HG03558 (cell line): ENCODE results near the gene GPC5.
"Not testable (repeated sequence)": the region's sequence is repeated elsewhere in the genome, so short reads cannot be mapped to it uniquely, and the experiment has no call there.

Experiments
- ATAC-seq: cut with Tn5 transposase; IDR thresholded peaks from one replicate; pipeline ENCODE4 v1.9.1; 2021; ENCODE audit warnings: moderate number of reproducible peaks; ENCODE audit not compliant: unreplicated experiment; ENCODE audit errors: extremely low read depth

The GPC5 gene

GRCh38 chr13:91639330-91639729 is 240.9 kb downstream of the GPC5 start:
- ATAC-seq: no peak

GRCh38 chr13:91643394-91643793 is 245.0 kb downstream of the GPC5 start:
- no peak for ATAC-seq

DNA sequence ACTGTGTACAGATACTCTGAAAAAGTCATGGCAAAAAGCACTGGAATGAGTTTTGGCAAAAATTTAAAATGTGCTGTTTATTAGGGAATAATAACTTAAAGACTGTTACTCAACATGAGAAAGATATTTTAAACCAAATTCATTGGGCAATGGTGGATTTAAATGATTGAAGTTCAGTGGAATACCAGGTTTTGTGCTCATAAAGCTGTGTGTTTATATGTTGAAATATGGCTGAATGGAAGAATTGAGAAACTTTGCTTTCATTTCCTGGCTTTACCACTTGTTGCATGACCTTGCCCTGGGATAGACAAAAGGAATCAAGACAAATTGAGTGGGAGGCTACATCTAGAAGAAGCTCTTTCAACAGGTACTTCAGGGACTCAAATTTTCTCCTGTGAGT is 246.4 kb downstream of the GPC5 start:
- ATAC-seq: no peak

GRCh38 chr13:91647361-91647990 is 249.1 kb downstream of the GPC5 start:
- no peak for ATAC-seq

DNA sequence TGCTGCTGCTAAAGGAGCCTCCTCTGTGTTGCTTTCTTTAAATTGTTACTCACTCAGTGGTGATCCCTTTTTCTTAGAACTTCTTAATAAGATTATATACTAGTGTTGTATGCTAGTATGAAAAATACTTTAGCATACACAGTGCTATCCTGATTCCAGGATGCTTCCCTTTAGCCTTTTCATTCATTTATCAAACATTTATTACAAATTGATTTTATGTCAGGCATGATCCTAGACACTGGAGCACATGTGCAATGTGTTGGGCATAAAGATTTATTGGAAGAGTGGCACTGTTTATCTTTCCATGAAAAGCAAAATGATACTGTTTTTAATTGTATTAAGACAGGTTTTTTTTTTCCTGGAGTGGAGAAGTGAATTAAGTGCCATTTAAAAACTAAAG is 249.6 kb downstream of the GPC5 start:
- ATAC-seq: no peak

- ATAC-seq: no peak
Observed at GRCh38 chr13:91649456-91649855, 251.0 kb downstream of the GPC5 start.

- ATAC-seq: no peak
Observed at GRCh38 chr13:91652404-91653301, 254.2 kb downstream of the GPC5 start.

GRCh38 chr13:91655731-91656130 is 257.3 kb downstream of the GPC5 start:
- no peak for ATAC-seq

- ATAC-seq: no peak
Observed at GRCh38 chr13:91657283-91657682, 258.9 kb downstream of the GPC5 start.

DNA sequence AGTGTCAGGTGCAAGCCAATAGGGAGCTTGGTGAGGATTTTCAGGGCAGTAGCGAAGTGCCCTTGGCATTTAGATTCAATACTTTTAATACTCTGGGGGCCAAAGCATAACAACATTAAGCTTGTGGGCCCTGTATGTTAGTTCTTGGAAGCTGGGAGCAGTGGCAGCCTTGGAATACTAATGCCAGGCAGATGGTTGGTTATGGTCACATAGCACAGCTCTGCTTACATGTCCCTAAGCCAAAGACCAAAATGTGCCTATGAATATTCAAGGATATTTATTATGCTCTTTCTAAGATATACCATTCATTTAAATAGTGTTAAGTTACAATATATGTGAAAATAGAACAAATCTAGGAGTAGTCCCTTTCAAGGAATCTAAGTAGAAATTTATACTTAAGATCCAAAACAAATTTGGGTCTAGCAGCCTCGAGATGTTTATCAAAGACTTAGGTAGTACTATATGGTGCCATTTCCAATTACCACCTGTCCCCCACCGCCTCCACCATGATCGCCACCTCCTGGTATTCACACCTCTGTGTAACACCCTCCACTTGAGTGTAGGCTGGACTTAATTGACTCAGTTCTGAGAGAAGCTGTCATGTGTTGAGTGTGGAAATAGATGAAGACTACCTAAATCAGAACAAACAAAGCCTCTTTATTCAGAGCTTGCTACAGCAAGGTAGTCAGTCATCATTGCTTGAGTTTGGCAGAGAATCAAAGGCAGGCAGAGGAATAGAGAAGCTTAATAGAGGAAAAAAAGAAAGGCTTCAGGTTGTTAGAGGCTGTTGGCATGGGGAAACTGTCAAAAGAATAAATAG is 261.0 kb downstream of the GPC5 start:
- ATAC-seq: no peak

DNA sequence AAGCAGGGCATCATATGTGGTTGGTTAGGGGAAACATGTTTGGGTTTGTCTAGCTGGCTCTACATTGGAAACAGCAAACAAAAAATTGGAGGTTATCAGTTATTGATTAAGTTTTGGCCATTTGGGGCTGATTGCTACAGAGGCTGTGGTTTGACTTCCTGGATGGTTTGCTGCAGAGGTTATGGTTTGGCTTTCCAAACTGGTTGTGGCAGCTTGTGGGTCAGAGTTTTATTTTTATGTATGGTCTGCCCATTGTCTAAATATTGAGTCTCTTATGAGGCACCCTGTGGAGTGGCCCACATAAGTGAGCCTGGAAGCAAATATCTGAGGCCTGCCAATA is 261.6 kb downstream of the GPC5 start:
- no peak for ATAC-seq

GRCh38 chr13:91661692-91662490 is 263.5 kb downstream of the GPC5 start:
- ATAC-seq: no peak

DNA sequence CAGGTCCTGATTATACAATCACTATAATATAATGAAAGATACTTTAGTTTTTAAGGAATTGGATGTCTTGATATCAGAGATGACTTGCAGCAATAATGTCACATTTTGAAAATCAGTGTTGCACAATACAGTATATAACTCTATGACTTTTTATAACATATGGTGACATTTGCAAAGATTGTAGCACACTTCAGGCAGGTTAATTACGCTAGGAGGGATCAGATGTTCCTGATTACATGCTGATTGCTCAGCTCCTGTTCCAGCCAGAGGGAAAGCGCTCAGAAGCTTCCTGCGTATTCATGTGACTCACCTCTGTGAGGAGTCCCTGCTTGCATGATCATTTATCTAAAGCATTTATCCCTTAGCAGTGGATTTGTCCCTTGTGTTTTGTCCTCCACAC is 265.6 kb downstream of the GPC5 start:
- ATAC-seq: no peak

GRCh38 chr13:91667486-91667885 is 269.1 kb downstream of the GPC5 start:
- ATAC-seq: no peak

DNA sequence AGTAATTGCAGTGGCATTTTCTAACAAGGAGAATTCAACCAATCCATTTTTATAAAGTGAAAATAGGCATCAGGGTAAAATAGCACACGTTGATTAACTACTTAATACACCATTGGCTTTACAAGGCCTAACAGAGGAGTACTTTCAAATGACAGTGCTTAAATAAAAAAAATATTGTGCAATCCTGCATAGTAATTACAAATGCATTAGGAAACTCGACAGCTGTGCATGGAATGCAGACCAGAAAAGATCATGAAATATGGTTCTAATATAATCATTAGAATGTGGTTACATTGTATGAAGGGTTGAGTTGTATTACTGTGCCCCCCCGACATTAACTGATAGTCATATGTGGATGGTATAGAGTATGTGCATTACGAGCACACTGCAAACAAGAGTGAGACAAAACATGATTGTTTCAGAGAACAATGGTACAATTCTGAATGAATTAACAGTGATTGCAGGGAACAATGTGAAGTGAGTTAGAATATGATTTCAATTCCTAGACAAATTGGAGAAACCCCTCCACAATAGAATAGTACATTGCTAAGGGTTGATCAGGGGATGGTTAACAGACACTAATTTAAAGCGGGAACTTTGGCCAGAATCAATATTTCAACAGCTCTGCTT is 270.6 kb downstream of the GPC5 start:
- no peak for ATAC-seq

DNA sequence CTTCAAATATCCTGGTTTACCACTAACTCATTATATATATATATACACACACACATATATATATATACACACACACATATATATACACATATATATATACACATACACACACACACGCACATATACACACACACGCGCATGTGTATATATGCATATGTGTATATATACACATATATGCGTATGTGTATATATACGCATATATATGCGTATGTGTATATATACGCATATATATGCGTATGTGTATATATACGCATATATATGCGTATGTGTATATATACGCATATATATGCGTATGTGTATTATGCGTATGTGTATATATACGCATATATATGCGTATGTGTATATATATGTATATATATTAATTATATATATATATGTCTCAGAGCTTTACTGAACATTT is 275.9 kb downstream of the GPC5 start:
- not testable (repeated sequence) for ATAC-seq

DNA sequence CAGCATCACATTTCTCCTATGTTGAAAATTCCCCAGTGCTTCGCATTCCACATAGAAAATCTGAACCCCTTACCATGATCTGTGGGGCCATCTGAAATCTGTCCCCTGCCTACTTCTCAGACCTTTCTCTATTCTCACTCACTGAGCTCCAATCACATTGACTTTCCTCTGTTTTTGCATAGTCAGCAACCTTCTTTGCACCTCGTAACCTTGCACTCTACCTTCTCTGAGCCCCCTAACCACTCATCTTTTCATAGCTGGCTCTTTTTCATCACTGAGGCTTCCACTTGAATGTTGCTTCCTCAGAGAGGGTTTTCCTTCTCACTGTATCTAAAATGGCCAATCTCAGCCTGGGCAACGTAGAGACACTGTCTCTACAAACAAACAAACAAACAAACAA is 286.3 kb downstream of the GPC5 start:
- ATAC-seq: no peak

GRCh38 chr13:91690944-91691343 is 292.5 kb downstream of the GPC5 start:
- ATAC-seq: no peak

GRCh38 chr13:91693466-91693865 is 295.0 kb downstream of the GPC5 start:
- no peak for ATAC-seq

- no peak for ATAC-seq
Observed at GRCh38 chr13:91698308-91698707, 299.9 kb downstream of the GPC5 start.
